OCI-LY3 (cell line): ENCODE results near the gene EEF2.

Source experiments
- CTCF ChIP-seq: fragments of 200-600, 300-600 bp; sonication (generic); IDR thresholded peaks from 2 replicates; pipeline ENCODE4 v1.5.1; 2014; ENCODE audit warnings: antibody characterized with exemption, low read length, low read depth
- EZH2phosphoT487 ChIP-seq: fragments of 200-600 bp; shearing (Covaris generic); IDR thresholded peaks from 2 replicates; pipeline ENCODE4 v1.6.1; 2018; ENCODE audit warnings: antibody characterized with exemption, mixed run types, low read depth

- TF ChIP-seq CTCF, result no peak
- no peak for TF ChIP-seq EZH2phosphoT487
Measured at GRCh38 chr19:3979674-3980352, 5.5 kb downstream of the EEF2 start.
